Measurements from ENCODE around the gene LRP3.

- TF ChIP-seq CTCF (conservative IDR thresholded peaks at IDR 0.05 in 1 of 2, IDR thresholded peaks at IDR 0.05 in 1 of 2; ENCODE audit: extremely low read depth in 1 of 2, insufficient read depth in 1 of 2, low read depth in 1 of 2, low read length in 2 of 2): no peak
- TF ChIP-seq EZH2 (IDR thresholded peaks at IDR 0.05; ENCODE audit: borderline replicate concordance, low read length): no peak
These were observed 5.5 kb downstream of the LRP3 start for GRCh38 chr19:33199441-33200265.

All from mammary epithelial cell (primary cell).